Neuronal stem cell (in vitro differentiated cells): ENCODE data around the gene RILP.
"Not testable (repeated sequence)": the region's sequence is repeated elsewhere in the genome, so short reads cannot be mapped to it uniquely, and the experiment has no call there.

Experiments used
- DNase-seq: peaks from one replicate; pipeline ENCODE4 v3.0.0-alpha.2; 2013; ENCODE audit warnings: low spot score
- H2AFZ ChIP-seq: one replicate; pipeline ENCODE4 v1.6.1; 2013; ENCODE audit warnings: mild to moderate bottlenecking, low read length, inconsistent platforms
- H2AK5ac ChIP-seq: 2 replicates; pipeline ENCODE4 v1.6.1; 2013; ENCODE audit warnings: low read depth, mild to moderate bottlenecking, inconsistent platforms, low read length, moderate library complexity, mixed read lengths
- H2BK120ac ChIP-seq: 2 replicates; pipeline ENCODE4 v1.6.1; 2013; ENCODE audit warnings: low read depth, mild to moderate bottlenecking, inconsistent platforms, low read length, moderate library complexity, mixed read lengths
- H2BK12ac ChIP-seq: one replicate; pipeline ENCODE4 v1.6.1; 2013; ENCODE audit warnings: low read length, inconsistent platforms
- H2BK15ac ChIP-seq: 2 replicates; pipeline ENCODE4 v1.6.1; 2013; ENCODE audit warnings: mild to moderate bottlenecking, low read length, inconsistent platforms, mixed read lengths
- H2BK5ac ChIP-seq: one replicate; pipeline ENCODE4 v1.6.1; 2013; ENCODE audit warnings: inconsistent platforms, mild to moderate bottlenecking, low read length, moderate library complexity
- H3K14ac ChIP-seq: one replicate; pipeline ENCODE4 v1.6.1; 2013; ENCODE audit warnings: low read length, inconsistent platforms
- H3K18ac ChIP-seq: 2 replicates; pipeline ENCODE4 v1.6.1; 2013; ENCODE audit warnings: low read length, inconsistent platforms
- H3K23ac ChIP-seq: 2 replicates; pipeline ENCODE4 v1.6.1; 2013; ENCODE audit warnings: low read depth, mild to moderate bottlenecking, mixed read lengths, low read length, inconsistent platforms; ENCODE audit not compliant: poor library complexity
- H3K27ac ChIP-seq: replicated peaks from 3 replicates; pipeline ENCODE4 v1.5.1; 2013; ENCODE audit warnings: low read length, inconsistent platforms
- H3K27me3 ChIP-seq, 3 experiments: 2 replicates each; pipeline ENCODE4 v1.6.1; 2013; ENCODE audit warnings: low read length in 3 of 3, mild to moderate bottlenecking in 2 of 3, inconsistent platforms in 1 of 3, low read depth in 1 of 3, mixed read lengths in 1 of 3, moderate library complexity in 1 of 3; ENCODE audit not compliant: control insufficient read depth in 3 of 3, insufficient read depth in 3 of 3
- H3K36me3 ChIP-seq, 2 donors: replicated peaks in 1 of 2; 2 replicates each; pipeline ENCODE4 v1.6.1; 2013; ENCODE audit warnings: low read length in 2 of 2; ENCODE audit not compliant: control insufficient read depth in 2 of 2, insufficient read depth in 2 of 2
- H3K4ac ChIP-seq: 2 replicates; pipeline ENCODE4 v1.6.1; 2013; ENCODE audit warnings: inconsistent platforms, mild to moderate bottlenecking, low read length, moderate library complexity
- H3K4me1 ChIP-seq, 2 donors: 1 replicate in 1 of 2; 2 replicates in 1 of 2; pipeline ENCODE4 v1.6.1; 2013; ENCODE audit warnings: low read length in 2 of 2, low read depth in 1 of 2; ENCODE audit not compliant: control insufficient read depth in 2 of 2, insufficient read depth in 1 of 2
- H3K4me2 ChIP-seq: one replicate; pipeline ENCODE4 v1.6.1; 2013; ENCODE audit warnings: mild to moderate bottlenecking, low read length, inconsistent platforms; ENCODE audit not compliant: insufficient read depth, poor library complexity, severe bottlenecking
- H3K4me3 ChIP-seq, 2 donors: 2 replicates each; pipeline ENCODE4 v1.5.1; 2013; ENCODE audit warnings: low read length in 2 of 2, mild to moderate bottlenecking in 2 of 2, inconsistent platforms in 1 of 2, moderate library complexity in 1 of 2
- H3K79me1 ChIP-seq: one replicate; pipeline ENCODE4 v1.6.1; 2013; ENCODE audit warnings: low read depth, mild to moderate bottlenecking, inconsistent platforms, low read length, moderate library complexity
- H3K9ac ChIP-seq: one replicate; pipeline ENCODE4 v1.6.1; 2013; ENCODE audit warnings: mild to moderate bottlenecking, low read depth, low read length, inconsistent platforms; ENCODE audit not compliant: poor library complexity
- H3K9me3 ChIP-seq, 2 donors: replicated peaks in 1 of 2; 2 replicates each; pipeline versions ENCODE3 to v1.6.1; 2013; ENCODE audit warnings: low read length in 2 of 2, mild to moderate bottlenecking in 2 of 2, inconsistent platforms in 1 of 2, low read depth in 1 of 2, mixed read lengths in 1 of 2, moderate library complexity in 1 of 2; ENCODE audit not compliant: control insufficient read depth in 2 of 2, insufficient read depth in 1 of 2
- H4K8ac ChIP-seq: one replicate; pipeline ENCODE4 v1.6.1; 2013; ENCODE audit warnings: low read depth, mild to moderate bottlenecking, inconsistent platforms, low read length, moderate library complexity
- H4K91ac ChIP-seq: one replicate; pipeline ENCODE4 v1.6.1; 2013; ENCODE audit warnings: low read length, low read depth, mild to moderate bottlenecking, inconsistent platforms; ENCODE audit not compliant: poor library complexity
- WGBS, 2 donors: extraction: QIAGEN DNeasy Blood & Tissue Kit; methylation state at CpG; one replicate each; pipeline ENCODE4 v1.1.7; 2013; ENCODE audit warnings: missing lambda C conversion rate in 2 of 2, mixed read lengths in 1 of 2; ENCODE audit not compliant: insufficient read length in 2 of 2, insufficient replicate concordance in 1 of 2; ENCODE audit errors: extremely low coverage in 2 of 2; 5-methylcytosine and 5-hydroxymethylcytosine counted together

Gene RILP

GRCh38 chr17:1661045-1661444, 11.4 kb upstream of the RILP start:
- Histone ChIP-seq H2AK5ac (no peak overlapping the region), H3K9me3 (peaks cover 0 to 4% of the 10 kb centered on the region in 2 donors), H3K4me2 (no peak overlapping the region), H3K9ac (no peak overlapping the region), H4K8ac (no peak overlapping the region), H3K23ac (no peak overlapping the region), H3K27ac (no peak overlapping the region), H3K18ac (no peak overlapping the region), H3K36me3 (peaks cover 57 to 98% of the 10 kb centered on the region in 2 donors), H2BK15ac (no peak overlapping the region), H3K4me3 (no peak overlapping the region), H2BK120ac (no peak overlapping the region), H3K79me1 (peaks cover 1% of the 10 kb centered on the region), H3K27me3 (no peaks in the 10 kb centered on the region), H2AFZ (no peak overlapping the region), H3K14ac (no peak overlapping the region), H4K91ac (no peak overlapping the region), H3K4me1 (no peaks in the 10 kb centered on the region), H2BK5ac (no peak overlapping the region), H2BK12ac (no peak overlapping the region), H3K4ac (no peak overlapping the region)
- DNase-seq: no peak
- no CpG with 5 or more reads among the region's 12 CpGs for WGBS, 2 donors

GRCh38 chr17:1658100-1658499, 8.4 kb upstream of the RILP start:
- Histone ChIP-seq H2BK15ac (no peak overlapping the region), H3K9ac (no peak overlapping the region), H2BK12ac (no peak overlapping the region), H2AFZ (no peak overlapping the region), H3K79me1 (peaks cover 1% of the 10 kb centered on the region), H3K4me2 (no peak overlapping the region), H3K4me3 (no peak overlapping the region), H3K14ac (no peak overlapping the region), H3K27me3 (no peaks in the 10 kb centered on the region), H2BK120ac (no peak overlapping the region), H3K23ac (no peak overlapping the region), H3K18ac (no peak overlapping the region), H2BK5ac (no peak overlapping the region), H4K91ac (no peak overlapping the region), H4K8ac (no peak overlapping the region), H3K4me1 (no peaks in the 10 kb centered on the region), H3K36me3 (peaks cover 71 to 97% of the 10 kb centered on the region in 2 donors), H3K27ac (no peak overlapping the region), H3K9me3 (peaks cover 0 to 4% of the 10 kb centered on the region in 2 donors), H3K4ac (no peak overlapping the region), H2AK5ac (no peak overlapping the region)
- no CpG with 5 or more reads among the region's 9 CpGs for WGBS, 2 donors
- no peak for DNase-seq

- no peak overlapping the region for H3K18ac ChIP-seq
- no peak overlapping the region for H3K4me3 ChIP-seq
- H4K91ac ChIP-seq: peak overlapping the region; percentile 77
- no peak overlapping the region for H2AK5ac ChIP-seq
- H3K23ac ChIP-seq: peak overlapping the region; percentile 6
- peak overlapping the region; percentile 39 for H3K9ac ChIP-seq
- H3K27ac ChIP-seq: no peak overlapping the region
- no peak overlapping the region for H3K4me2 ChIP-seq
- H2BK5ac ChIP-seq: no peak overlapping the region
- H2BK15ac ChIP-seq: no peak overlapping the region
- no peak overlapping the region for H3K4ac ChIP-seq
- no CpG with 5 or more reads among the region's 14 CpGs for WGBS, 2 donors
- no peak overlapping the region for H2BK12ac ChIP-seq
- DNase-seq: no peak
- no peak overlapping the region for H2AFZ ChIP-seq
- no peak overlapping the region for H3K14ac ChIP-seq
- no peaks in the 10 kb centered on the region for H3K79me1 ChIP-seq
- no peaks in the 10 kb centered on the region for H3K27me3 ChIP-seq
- peaks cover 61 to 87% of the 10 kb centered on the region in 2 donors for H3K36me3 ChIP-seq
- peaks cover 6 to 9% of the 10 kb centered on the region in 2 donors for H3K4me1 ChIP-seq
- no peak overlapping the region for H2BK120ac ChIP-seq
- no peak overlapping the region for H4K8ac ChIP-seq
- H3K9me3 ChIP-seq: peaks cover 0 to 6% of the 10 kb centered on the region in 2 donors
These were observed 4.1 kb upstream of the RILP start for GRCh38 chr17:1653735-1654134.

GRCh38 chr17:1652794-1653193, 3.1 kb upstream of the RILP start:
- not testable (repeated sequence) for H3K4me2 ChIP-seq, H3K18ac ChIP-seq, H3K14ac ChIP-seq, H4K8ac ChIP-seq, H2BK12ac ChIP-seq, H3K79me1 ChIP-seq, H2AK5ac ChIP-seq, H3K23ac ChIP-seq, H3K9ac ChIP-seq, H3K27me3 ChIP-seq, H3K4ac ChIP-seq, H2AFZ ChIP-seq, H2BK120ac ChIP-seq, H3K27ac ChIP-seq, H2BK5ac ChIP-seq, DNase-seq, H4K91ac ChIP-seq, H3K9me3 ChIP-seq, H3K4me3 ChIP-seq, H2BK15ac ChIP-seq
- H3K4me1 ChIP-seq: peaks cover 10 to 14% of the 10 kb centered on the region in 2 donors
- no CpG with 5 or more reads among the region's 7 CpGs for WGBS, 2 donors
- H3K36me3 ChIP-seq: peaks cover 52 to 80% of the 10 kb centered on the region in 2 donors
